ENCODE measurements around the gene RPRD1B.

DNA sequence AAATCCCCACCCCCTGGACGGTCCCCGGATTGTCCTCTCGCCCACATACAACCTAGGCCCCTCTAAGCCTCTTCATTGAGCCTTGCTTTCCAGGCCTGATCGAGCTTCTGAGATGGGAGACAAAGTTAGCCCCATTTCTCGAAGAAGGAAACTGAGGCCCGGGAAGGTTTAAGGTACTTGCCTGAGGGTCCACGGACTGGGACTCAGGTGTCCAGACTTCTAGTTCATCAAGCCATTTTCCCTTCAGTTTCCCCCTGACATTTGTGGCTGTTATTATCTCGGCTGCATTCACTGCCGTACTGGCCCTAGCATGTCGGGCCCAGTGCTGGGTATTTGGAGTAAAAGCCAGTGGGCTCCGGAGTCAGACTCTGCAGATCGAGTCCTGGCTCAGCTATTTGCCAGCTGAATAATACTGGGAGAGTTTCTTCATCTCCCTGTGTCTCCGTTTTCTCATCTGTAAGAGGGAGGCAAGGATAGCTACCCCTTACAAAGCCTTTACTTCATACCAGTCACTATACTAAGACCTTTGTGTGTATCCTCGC, 633 bp downstream of the RPRD1B start:
- TF ChIP-seq, protein P1, sequence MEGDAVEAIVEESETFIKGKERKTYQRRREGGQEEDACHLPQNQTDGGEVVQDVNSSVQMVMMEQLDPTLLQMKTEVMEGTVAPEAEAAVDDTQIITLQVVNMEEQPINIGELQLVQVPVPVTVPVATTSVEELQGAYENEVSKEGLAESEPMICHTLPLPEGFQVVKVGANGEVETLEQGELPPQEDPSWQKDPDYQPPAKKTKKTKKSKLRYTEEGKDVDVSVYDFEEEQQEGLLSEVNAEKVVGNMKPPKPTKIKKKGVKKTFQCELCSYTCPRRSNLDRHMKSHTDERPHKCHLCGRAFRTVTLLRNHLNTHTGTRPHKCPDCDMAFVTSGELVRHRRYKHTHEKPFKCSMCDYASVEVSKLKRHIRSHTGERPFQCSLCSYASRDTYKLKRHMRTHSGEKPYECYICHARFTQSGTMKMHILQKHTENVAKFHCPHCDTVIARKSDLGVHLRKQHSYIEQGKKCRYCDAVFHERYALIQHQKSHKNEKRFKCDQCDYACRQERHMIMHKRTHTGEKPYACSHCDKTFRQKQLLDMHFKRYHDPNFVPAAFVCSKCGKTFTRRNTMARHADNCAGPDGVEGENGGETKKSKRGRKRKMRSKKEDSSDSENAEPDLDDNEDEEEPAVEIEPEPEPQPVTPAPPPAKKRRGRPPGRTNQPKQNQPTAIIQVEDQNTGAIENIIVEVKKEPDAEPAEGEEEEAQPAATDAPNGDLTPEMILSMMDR (IDR thresholded peaks at IDR 0.05): no peak
- TF ChIP-seq POLR2A (IDR thresholded peaks at IDR 0.05): no peak
